Thyroid gland (tissue), 4 donors: Measurements from ENCODE around the gene FGD6. TPM values are rescaled to one million over a fixed set of nuclear protein-coding genes. Genes with fewer than 3 reads are reported as not detected.
A peak's percentile ranks its signal among the peaks of the same experiment; 100 is the strongest.

Source experiments
- DNase-seq, 2 donors: peaks; one replicate each; pipeline ENCODE4 v3.0.0-alpha.2; 2019
- H3K27ac ChIP-seq, 3 donors: fragments of 200-600 bp; sonication (generic); 1 replicate in 2 of 3; 2 replicates in 1 of 3; pipeline ENCODE4 v1.5.1; 2016 to 2019; ENCODE audit warnings: mild to moderate bottlenecking in 1 of 3, moderate library complexity in 1 of 3
- H3K27me3 ChIP-seq: fragments of 200-600 bp; sonication (generic); one replicate; pipeline ENCODE4 v1.5.1; 2019
- H3K36me3 ChIP-seq, 2 donors: fragments of 200-600 bp; sonication (generic); one replicate each; pipeline ENCODE4 v1.5.1; 2016 to 2019
- H3K4me1 ChIP-seq, 2 donors: fragments of 200-600 bp; sonication (generic); one replicate each; pipeline ENCODE4 v1.5.1; 2017 to 2019
- H3K4me3 ChIP-seq, 3 donors: fragments of 200-600 bp; sonication (generic); replicated peaks in 1 of 3; 1 replicate in 2 of 3; 2 replicates in 1 of 3; pipeline ENCODE4 v1.5.1; 2016; ENCODE audit warnings: mild to moderate bottlenecking in 1 of 3
- H3K9me3 ChIP-seq: fragments of 200-600 bp; sonication (generic); one replicate; pipeline ENCODE4 v1.5.1; 2017
- POLR2A ChIP-seq, 2 donors: fragments of 450-650 bp; IDR thresholded peaks; one replicate each; pipeline ENCODE4 v1.6.1; 2017; ENCODE audit warnings: antibody characterized with exemption in 2 of 2, mild to moderate bottlenecking in 2 of 2, moderate library complexity in 1 of 2
- WGBS, 2 donors: methylation state at CpG; one replicate each; pipeline ENCODE4 v1.1.5; 2017; 5-methylcytosine and 5-hydroxymethylcytosine counted together
- intact Hi-C: fragments of 100-400 bp; cut with DNase I; formaldehyde crosslinking; loops from one replicate; pipeline ENCODE4 v1.15.1; 2023
- total RNA-seq, 4 donors: library from RNA; depleted of rRNA; stranded (reverse); fragments of >200 nt; gene quantifications; one replicate each; pipeline ENCODE4 v1.2.3, GENCODE V29; 2016
- TF ChIP-seq, protein P1 (sequence below), 6 experiments: fragments of 200-600 bp in 3 of 6; fragments of 450-650 bp in 3 of 6; sonication (generic) in 3 of 6; IDR thresholded peaks; one replicate each; pipeline ENCODE4 v1.5.1; 2016 to 2019; ENCODE audit warnings: antibody characterized with exemption in 6 of 6, mild to moderate bottlenecking in 2 of 6, inconsistent platforms in 1 of 6, moderate library complexity in 1 of 6

Gene FGD6
- total RNA-seq, 4 donors from 2014 or later: 27.1 to 33.7 (median 30.8) TPM

DNA sequence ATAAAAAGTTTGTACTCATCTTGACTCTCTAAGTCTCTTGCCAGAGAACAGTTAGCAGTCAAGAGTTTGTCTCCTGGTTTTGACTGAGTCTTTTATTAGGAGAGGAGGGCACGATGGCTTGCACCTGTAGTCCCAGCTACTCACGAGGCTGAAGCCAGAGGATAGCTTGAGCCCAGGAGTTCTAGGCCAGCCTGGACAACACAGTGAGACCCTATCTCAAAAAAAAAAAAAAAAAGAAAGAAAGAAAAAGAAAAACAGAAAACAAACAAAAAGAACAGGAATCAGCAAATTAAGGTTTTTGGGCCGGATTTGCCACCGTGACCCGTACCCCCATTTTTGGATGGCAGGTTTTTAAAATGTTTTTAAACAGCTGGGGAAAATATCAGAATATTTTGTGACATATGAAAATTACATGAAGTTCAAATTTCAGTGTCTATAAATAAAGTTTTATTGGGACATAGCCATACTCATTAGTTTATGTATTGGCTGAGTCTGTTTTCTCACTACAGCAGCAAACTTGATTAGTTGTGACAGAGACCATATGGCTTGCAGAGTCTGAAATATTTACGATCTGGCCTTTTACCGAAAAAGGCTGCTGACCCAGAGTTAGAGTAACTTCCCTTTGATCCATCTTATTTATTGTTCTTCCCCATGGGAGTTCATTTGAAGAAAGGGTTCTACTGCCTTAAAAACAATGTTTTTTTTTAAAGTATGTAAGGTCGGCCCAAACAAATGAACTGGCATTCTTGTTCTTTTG lies 31.5 kb upstream of the FGD6 start:
- DNase-seq: no peak
- Histone ChIP-seq H3K27ac (peak overlapping the region in 1 of 3 donors; percentile 48), H3K36me3 (peaks cover 0 to 3% of the 10 kb centered on the region in 2 donors), H3K27me3 (no peaks in the 10 kb centered on the region), H3K4me3 (no peak overlapping the region), H3K4me1 (peaks cover 9 to 39% of the 10 kb centered on the region in 2 donors), H3K9me3 (no peaks in the 10 kb centered on the region)
- TF ChIP-seq, protein P1, sequence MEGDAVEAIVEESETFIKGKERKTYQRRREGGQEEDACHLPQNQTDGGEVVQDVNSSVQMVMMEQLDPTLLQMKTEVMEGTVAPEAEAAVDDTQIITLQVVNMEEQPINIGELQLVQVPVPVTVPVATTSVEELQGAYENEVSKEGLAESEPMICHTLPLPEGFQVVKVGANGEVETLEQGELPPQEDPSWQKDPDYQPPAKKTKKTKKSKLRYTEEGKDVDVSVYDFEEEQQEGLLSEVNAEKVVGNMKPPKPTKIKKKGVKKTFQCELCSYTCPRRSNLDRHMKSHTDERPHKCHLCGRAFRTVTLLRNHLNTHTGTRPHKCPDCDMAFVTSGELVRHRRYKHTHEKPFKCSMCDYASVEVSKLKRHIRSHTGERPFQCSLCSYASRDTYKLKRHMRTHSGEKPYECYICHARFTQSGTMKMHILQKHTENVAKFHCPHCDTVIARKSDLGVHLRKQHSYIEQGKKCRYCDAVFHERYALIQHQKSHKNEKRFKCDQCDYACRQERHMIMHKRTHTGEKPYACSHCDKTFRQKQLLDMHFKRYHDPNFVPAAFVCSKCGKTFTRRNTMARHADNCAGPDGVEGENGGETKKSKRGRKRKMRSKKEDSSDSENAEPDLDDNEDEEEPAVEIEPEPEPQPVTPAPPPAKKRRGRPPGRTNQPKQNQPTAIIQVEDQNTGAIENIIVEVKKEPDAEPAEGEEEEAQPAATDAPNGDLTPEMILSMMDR (IDR thresholded peaks at IDR 0.05): no peak
- TF ChIP-seq POLR2A (IDR thresholded peaks at IDR 0.05): no peak
- 91 to 92% methylated on average over 8 of the region's 8 CpGs for WGBS, 2 donors
- intact Hi-C loops: no loop called here

DNA sequence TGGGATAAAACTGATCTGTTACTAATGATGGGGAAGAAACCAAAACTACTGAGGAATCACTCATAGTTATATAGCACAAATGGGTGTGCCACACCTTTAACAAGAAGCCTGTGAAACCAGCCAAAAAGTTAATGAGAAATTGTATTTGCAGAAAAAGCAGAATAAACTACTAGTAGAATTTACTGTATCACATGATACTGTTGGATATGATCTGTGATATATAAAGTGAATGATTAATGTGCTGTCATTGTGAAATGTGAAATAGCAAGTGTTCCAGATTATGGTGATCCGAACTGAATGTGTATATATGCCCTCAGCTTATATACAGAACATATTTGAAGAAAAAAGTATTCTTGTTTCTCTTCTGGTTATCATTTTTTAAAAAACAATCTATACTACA lies 30.8 kb upstream of the FGD6 start:
- Histone ChIP-seq H3K36me3 (peaks cover 0 to 2% of the 10 kb centered on the region in 2 donors), H3K27me3 (no peaks in the 10 kb centered on the region), H3K4me1 (peaks cover 9 to 35% of the 10 kb centered on the region in 2 donors), H3K4me3 (no peak overlapping the region), H3K27ac (peak overlapping the region in 2 of 3 donors; percentile 12 to 48), H3K9me3 (no peaks in the 10 kb centered on the region)
- TF ChIP-seq, protein P1 (IDR thresholded peaks at IDR 0.05): no peak
- TF ChIP-seq POLR2A (IDR thresholded peaks at IDR 0.05): no peak
- WGBS, 2 donors: 93 to 96% methylated on average over 1 of the region's 1 CpG
- no peak for DNase-seq
- intact Hi-C loops: no loop called here

DNA sequence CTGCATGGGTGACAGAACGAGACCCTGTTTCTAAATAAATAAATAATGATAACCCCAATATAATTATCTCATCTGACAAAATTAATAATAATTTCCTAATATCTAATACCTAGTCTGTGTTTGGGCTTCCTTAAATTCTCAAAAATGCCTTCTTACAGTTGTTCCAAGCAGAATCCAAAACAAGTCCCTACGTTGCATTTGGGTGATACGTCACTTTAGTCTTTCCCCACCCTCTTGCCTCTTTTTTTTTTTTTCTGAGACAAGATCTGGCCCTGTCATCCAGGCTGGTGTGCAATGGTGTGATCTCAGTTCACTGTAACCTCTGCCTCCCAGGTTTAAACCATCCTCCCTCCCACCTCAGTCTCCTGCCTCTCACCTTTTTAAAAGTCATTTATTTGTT lies 27.1 kb upstream of the FGD6 start:
- Histone ChIP-seq H3K9me3 (no peaks in the 10 kb centered on the region), H3K4me1 (peaks cover 0 to 38% of the 10 kb centered on the region in 2 donors), H3K27ac (peak overlapping the region; percentile 58 to 85 (median 83)), H3K27me3 (no peaks in the 10 kb centered on the region), H3K36me3 (no peaks in the 10 kb centered on the region), H3K4me3 (no peak overlapping the region)
- TF ChIP-seq, protein P1 (IDR thresholded peaks at IDR 0.05): no peak
- no peak for TF ChIP-seq POLR2A (IDR thresholded peaks at IDR 0.05)
- 91 to 97% methylated on average over 3 of the region's 3 CpGs for WGBS, 2 donors
- no peak for DNase-seq
- intact Hi-C loops: no loop called here

DNA sequence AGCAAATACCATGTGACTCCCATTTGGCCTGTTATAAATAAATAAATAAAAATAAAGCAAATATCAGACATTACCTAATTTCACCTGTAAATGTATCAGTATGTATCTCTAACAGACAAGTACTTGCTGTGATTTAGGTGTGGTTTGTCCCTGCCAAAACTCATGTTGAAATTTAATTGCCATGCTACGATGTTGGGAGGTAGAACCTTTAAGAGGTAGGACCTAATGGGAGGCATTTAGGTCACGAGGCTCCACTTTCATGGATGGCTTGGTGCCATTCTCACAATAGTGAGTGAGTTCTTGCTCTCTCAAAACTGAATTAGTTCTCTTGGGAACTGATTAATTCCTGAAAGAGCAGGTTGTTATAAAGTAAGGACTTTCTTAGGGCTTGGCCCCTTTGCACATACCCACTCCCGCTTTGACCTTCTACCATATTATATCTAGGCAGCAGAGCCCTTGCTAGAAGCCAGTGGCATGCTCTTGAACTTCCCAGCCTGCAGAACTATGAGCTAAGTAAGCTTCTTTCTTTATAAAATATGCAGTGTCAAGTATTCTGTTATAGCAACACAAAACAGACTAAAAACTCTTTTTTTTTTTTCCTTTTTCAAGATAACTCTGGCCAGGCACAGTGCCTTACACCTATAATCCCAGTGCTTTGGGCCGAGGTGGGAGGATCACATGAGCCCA lies 26.4 kb upstream of the FGD6 start:
- Histone ChIP-seq H3K36me3 (no peaks in the 10 kb centered on the region), H3K4me1 (peaks cover 0 to 38% of the 10 kb centered on the region in 2 donors), H3K27me3 (no peaks in the 10 kb centered on the region), H3K9me3 (no peaks in the 10 kb centered on the region), H3K4me3 (no peak overlapping the region), H3K27ac (peak overlapping the region in 2 of 3 donors; percentile 83 to 85)
- intact Hi-C loops: no loop called here
- WGBS, 2 donors: 93 to 97% methylated on average over 4 of the region's 4 CpGs
- DNase-seq: no peak
- no peak for TF ChIP-seq POLR2A (IDR thresholded peaks at IDR 0.05)
- TF ChIP-seq, protein P1 (IDR thresholded peaks at IDR 0.05): no peak
